ENCODE measurements around the gene TMEM179B.

GRCh38 chr11:62804310-62805075, 17.3 kb downstream of the TMEM179B start:
- no peak for TF ChIP-seq CTCF (IDR thresholded peaks at IDR 0.05)
- no peak for TF ChIP-seq EP300 (IDR thresholded peaks at IDR 0.05)
- TF ChIP-seq POLR2AphosphoS5 (IDR thresholded peaks at IDR 0.05), result peak in 1 of 3 donors; percentile 4

Data from stomach (tissue), 4 donors.